Transverse colon (tissue), 4 donors: ENCODE measurements around the gene IL17RE. TPM values are rescaled to one million over a fixed set of nuclear protein-coding genes. Genes with fewer than 3 reads are reported as not detected.

Source experiments
- DNase-seq: peaks from one replicate; pipeline ENCODE4 v3.0.0-alpha.2; 2019
- H3K27ac ChIP-seq, 4 donors: fragments of 200-600 bp; sonication (generic); 2 replicates each; pipeline ENCODE4 v1.5.1; 2016 to 2018; ENCODE audit warnings: inconsistent platforms in 4 of 4
- H3K27me3 ChIP-seq: fragments of 200-600 bp; sonication (generic); 2 replicates; pipeline ENCODE4 v1.5.1; 2017; ENCODE audit warnings: inconsistent platforms
- H3K36me3 ChIP-seq, 4 donors: fragments of 200-600 bp; sonication (generic); 2 replicates each; pipeline ENCODE4 v1.5.1; 2017 to 2019; ENCODE audit warnings: inconsistent platforms in 4 of 4
- H3K4me1 ChIP-seq, 4 donors: fragments of 200-600 bp; sonication (generic); 2 replicates each; pipeline ENCODE4 v1.5.1; 2017 to 2020; ENCODE audit warnings: inconsistent platforms in 4 of 4
- H3K4me3 ChIP-seq, 4 donors: fragments of 200-600 bp; sonication (generic); 1 replicate in 1 of 4; 2 replicates in 3 of 4; pipeline versions ENCODE4 v1.5.1 to v1.6.1; 2017 to 2019; ENCODE audit warnings: inconsistent platforms in 4 of 4
- H3K9me3 ChIP-seq, 2 donors: fragments of 200-600 bp; sonication (generic); 2 replicates each; pipeline ENCODE4 v1.5.1; 2017 to 2019; ENCODE audit warnings: inconsistent platforms in 2 of 2
- EP300 ChIP-seq: sonication (generic); formaldehyde crosslinking; IDR thresholded peaks from one replicate; pipeline ENCODE4 v1.6.1; 2017; ENCODE audit warnings: antibody characterized with exemption, low read depth
- POLR2A ChIP-seq: fragments of 450-650 bp; IDR thresholded peaks from one replicate; pipeline ENCODE4 v1.6.1; 2016; ENCODE audit warnings: antibody characterized with exemption, mild to moderate bottlenecking, moderate library complexity
- POLR2AphosphoS5 ChIP-seq, 3 donors: sonication (generic); formaldehyde crosslinking; IDR thresholded peaks; one replicate each; pipeline ENCODE4 v1.6.1; 2016; ENCODE audit warnings: antibody characterized with exemption in 3 of 3
- WGBS, 2 donors: methylation state at CpG; one replicate each; pipeline ENCODE4 v1.1.5; 2018; ENCODE audit warnings: low coverage in 1 of 2; 5-methylcytosine and 5-hydroxymethylcytosine counted together
- in situ Hi-C, 4 donors: fragments of 200-750 bp; cut with MboI; loops; one replicate each; pipeline versions ENCODE4 v1.15.0 to v1.15.1; 2017; ENCODE audit warnings: low sequenced_read_pairs in 3 of 4, low pct_ligation_motif_present in 1 of 4, low pct_unique_long_range_greater_than_20kb in 1 of 4
- intact Hi-C: fragments of 100-400 bp; cut with DNase I; formaldehyde crosslinking; loops from one replicate; pipeline ENCODE4 v1.15.1; 2023; ENCODE audit warnings: low total_unique reads
- total RNA-seq, 4 donors: library from RNA; depleted of rRNA; stranded (reverse); fragments of >200 nt; gene quantifications; one replicate each; pipeline ENCODE4 v1.1.0, GENCODE V29; 2016
- TF ChIP-seq, protein P1 (sequence below), 5 experiments: fragments of 200-600 bp in 3 of 5; fragments of 450-650 bp in 2 of 5; sonication (generic) in 3 of 5; IDR thresholded peaks; 1 replicate in 2 of 5; 2 replicates in 3 of 5; pipeline ENCODE4 v1.5.1; 2016 to 2017; ENCODE audit warnings: antibody characterized with exemption in 5 of 5, inconsistent platforms in 3 of 5, mild to moderate bottlenecking in 2 of 5, moderate library complexity in 1 of 5

Gene IL17RE
- total RNA-seq, 4 donors from 2014 or later: 81.5 to 178 (median 108) TPM

DNA sequence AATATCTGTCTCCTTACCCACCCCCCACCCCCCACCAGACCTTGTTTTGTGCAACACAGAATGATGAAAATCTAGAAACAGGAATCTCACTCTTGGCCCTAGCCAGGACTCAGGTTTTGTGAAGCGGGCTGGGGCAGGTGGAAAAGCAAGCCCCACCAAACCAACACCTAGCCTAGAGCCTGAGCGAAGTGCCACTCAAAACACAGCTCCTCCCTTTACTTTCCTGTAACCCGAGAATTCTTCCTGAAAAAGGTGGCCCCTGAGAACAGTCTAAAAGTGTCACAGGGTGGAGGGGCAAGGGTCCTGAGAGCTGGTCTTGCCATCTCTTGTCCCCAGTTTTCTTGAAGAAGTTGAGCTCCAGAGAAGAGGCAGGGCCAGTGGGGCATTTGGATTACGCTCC, 41.4 kb upstream of the IL17RE start:
- DNase-seq: no peak
- Histone ChIP-seq H3K4me3 (no peak overlapping the region), H3K27me3 (no peaks in the 10 kb centered on the region), H3K27ac (no peak overlapping the region), H3K4me1 (peaks cover 7 to 29% (median 10%) of the 10 kb centered on the region in 4 donors), H3K9me3 (no peaks in the 10 kb centered on the region), H3K36me3 (no peaks in the 10 kb centered on the region)
- WGBS, 2 donors: 80 to 97% methylated on average over 1 to 4 of the region's 4 CpGs
- in situ Hi-C loops: no loop called here
- TF ChIP-seq POLR2AphosphoS5 (IDR thresholded peaks at IDR 0.05) (no peak), EP300 (no peak), POLR2A (no peak)
- TF ChIP-seq, protein P1, sequence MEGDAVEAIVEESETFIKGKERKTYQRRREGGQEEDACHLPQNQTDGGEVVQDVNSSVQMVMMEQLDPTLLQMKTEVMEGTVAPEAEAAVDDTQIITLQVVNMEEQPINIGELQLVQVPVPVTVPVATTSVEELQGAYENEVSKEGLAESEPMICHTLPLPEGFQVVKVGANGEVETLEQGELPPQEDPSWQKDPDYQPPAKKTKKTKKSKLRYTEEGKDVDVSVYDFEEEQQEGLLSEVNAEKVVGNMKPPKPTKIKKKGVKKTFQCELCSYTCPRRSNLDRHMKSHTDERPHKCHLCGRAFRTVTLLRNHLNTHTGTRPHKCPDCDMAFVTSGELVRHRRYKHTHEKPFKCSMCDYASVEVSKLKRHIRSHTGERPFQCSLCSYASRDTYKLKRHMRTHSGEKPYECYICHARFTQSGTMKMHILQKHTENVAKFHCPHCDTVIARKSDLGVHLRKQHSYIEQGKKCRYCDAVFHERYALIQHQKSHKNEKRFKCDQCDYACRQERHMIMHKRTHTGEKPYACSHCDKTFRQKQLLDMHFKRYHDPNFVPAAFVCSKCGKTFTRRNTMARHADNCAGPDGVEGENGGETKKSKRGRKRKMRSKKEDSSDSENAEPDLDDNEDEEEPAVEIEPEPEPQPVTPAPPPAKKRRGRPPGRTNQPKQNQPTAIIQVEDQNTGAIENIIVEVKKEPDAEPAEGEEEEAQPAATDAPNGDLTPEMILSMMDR (IDR thresholded peaks at IDR 0.05): no peak
- intact Hi-C loops: no loop called here

DNA sequence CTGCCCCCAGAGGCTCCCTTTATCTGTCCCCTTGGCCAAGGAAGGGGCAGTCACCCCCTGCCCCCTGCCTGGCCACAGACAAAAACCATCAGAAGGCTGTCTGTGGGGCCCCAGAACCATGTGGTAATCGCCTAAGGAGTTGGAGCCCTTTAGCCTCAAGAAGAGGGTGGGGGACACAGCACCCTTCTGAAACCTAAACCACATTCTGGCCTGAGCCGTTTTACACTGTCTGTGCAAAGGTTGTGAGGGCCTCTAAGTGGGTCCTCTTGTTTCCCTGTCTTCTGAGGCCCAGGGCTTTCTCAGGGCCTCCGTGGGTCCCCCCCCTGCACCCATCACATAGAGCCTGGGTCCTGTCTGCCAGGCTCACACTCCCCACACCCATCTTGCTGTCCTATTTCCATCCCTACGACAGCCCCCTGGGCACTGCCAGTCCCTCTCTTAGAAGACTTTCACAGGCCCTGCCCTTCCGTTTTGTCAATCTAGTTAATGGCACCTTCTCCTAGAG, 41.0 kb upstream of the IL17RE start:
- in situ Hi-C loops: no loop called here
- Histone ChIP-seq H3K27me3 (no peaks in the 10 kb centered on the region), H3K27ac (peak overlapping the region in 3 of 4 donors; percentile 16 to 87 (median 86)), H3K36me3 (no peaks in the 10 kb centered on the region), H3K9me3 (no peaks in the 10 kb centered on the region), H3K4me1 (peaks cover 7 to 29% (median 10%) of the 10 kb centered on the region in 4 donors), H3K4me3 (no peak overlapping the region)
- WGBS, 2 donors: 83 to 100% methylated on average over 2 to 5 of the region's 5 CpGs
- no peak for DNase-seq
- TF ChIP-seq, protein P1 (IDR thresholded peaks at IDR 0.05): no peak
- TF ChIP-seq POLR2AphosphoS5 (IDR thresholded peaks at IDR 0.05) (no peak), EP300 (no peak), POLR2A (no peak)
- intact Hi-C loops: loop anchor here (1.0 kb wide), 1 partner anchor 86 kb away; no protein-coding TSS in a partner anchor

DNA sequence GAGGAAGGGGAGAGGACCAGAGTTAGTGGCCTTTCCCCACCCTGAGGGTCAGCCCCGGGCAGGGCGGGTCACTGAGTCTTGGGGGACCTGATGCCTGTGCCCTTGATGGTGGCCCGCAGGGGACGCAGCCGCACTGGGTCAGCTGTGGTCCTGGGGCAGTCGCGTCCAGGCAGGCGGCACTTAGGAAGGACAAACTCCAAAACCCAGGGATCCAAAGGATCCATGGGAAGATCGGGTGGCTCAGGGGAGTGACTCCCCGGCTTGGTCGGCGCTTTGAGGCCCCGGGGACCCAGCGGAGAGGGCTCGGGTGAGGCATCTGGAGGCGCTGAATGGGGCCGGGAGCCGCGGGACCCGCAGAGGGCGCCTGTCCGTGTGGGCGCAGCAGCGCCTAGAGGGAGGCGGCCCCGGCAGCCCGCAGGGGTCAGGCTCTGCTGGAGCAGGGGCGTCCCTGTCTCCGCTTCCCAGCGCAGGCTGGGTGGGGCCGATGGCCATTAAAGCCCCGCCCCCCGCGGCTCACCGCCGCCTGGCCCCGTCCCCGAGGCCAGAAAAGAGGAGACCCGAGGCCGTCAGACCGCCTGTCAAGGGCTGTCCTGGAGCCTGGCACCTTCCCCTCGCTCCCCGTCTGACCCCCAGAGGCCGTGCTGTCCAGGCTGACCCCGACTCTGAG, 40.1 kb upstream of the IL17RE start:
- peak; percentile 71 for DNase-seq
- intact Hi-C loops (loop anchor here (1.0 kb wide), 1 partner anchor 85 kb away; no protein-coding TSS in a partner anchor), in situ Hi-C loops (no loop called here)
- peak overlapping the region; percentile 52 to 87 (median 82) for H3K27ac ChIP-seq
- peak overlapping the region; percentile 16 to 48 (median 28) for H3K4me3 ChIP-seq
- WGBS, 2 donors: 31% methylated on average over 18 of the region's 45 CpGs; no CpG with 5 or more reads in 1 of the 2 donors
- no peaks in the 10 kb centered on the region for H3K9me3 ChIP-seq
- TF ChIP-seq, protein P1 (IDR thresholded peaks at IDR 0.05): peak; percentile 38 to 65 (median 51)
- TF ChIP-seq POLR2A (no peak), EP300 (no peak)
- peaks cover 7 to 29% (median 10%) of the 10 kb centered on the region in 4 donors for H3K4me1 ChIP-seq
- H3K27me3 ChIP-seq: no peaks in the 10 kb centered on the region
- H3K36me3 ChIP-seq: no peaks in the 10 kb centered on the region

DNA sequence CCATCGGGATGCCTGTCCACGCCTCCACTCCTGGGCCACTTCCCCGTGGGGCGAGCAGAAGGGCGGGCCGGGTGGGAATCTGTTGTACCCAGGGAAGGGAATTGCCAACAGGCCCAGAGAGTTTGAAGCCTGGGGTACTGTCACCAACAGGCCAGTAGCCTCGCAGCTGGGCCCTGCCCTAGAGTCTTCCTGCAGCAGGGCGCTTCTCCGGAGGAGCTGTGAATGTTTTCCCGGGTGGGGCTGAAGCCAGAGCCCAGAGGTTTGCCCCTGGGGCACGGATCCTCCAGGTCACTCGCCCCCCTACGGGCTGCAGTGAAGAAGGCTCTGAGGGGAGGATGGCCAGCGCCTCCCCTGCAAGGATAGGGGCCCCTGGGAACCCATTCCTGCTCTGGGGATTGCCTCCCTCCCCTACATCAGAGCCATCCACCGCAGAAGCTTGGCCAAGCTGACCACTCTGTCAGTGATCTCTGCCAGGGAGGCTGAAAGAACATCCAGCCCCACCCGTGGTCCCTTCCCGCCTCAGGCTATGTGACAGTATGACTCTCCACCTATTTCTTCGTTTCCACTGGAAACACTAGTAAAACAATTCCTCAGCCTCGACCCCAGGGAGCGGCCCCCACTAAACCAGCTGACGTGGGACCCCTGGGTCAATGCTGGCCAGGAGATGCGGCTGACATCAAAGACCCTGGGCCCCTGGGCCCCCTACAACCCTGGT, 39.4 kb upstream of the IL17RE start:
- WGBS, 2 donors: 84% methylated on average over 16 of the region's 22 CpGs; no CpG with 5 or more reads in 1 of the 2 donors
- H3K27ac ChIP-seq: peak overlapping the region; percentile 52 to 87 (median 82)
- peak overlapping the region; percentile 16 to 48 (median 28) for H3K4me3 ChIP-seq
- TF ChIP-seq EP300 (no peak), POLR2AphosphoS5 (IDR thresholded peaks at IDR 0.05) (no peak), POLR2A (no peak)
- TF ChIP-seq, protein P1 (IDR thresholded peaks at IDR 0.05): no peak
- H3K36me3 ChIP-seq: no peaks in the 10 kb centered on the region
- no peaks in the 10 kb centered on the region for H3K9me3 ChIP-seq
- no peaks in the 10 kb centered on the region for H3K27me3 ChIP-seq
- in situ Hi-C loops: no loop called here
- no peak for DNase-seq
- peaks cover 7 to 29% (median 10%) of the 10 kb centered on the region in 4 donors for H3K4me1 ChIP-seq
- intact Hi-C loops: no loop called here
